Measurements from ENCODE around the gene CTSD.

GRCh38 chr11:1749395-1750351 lies 14.1 kb downstream of the CTSD start:
- TF ChIP-seq CTCF (IDR thresholded peaks at IDR 0.05) = no peak
- no peak for TF ChIP-seq POLR2AphosphoS5 (IDR thresholded peaks at IDR 0.05)
- no peak for TF ChIP-seq POLR2A (IDR thresholded peaks at IDR 0.05)

All from breast epithelium (tissue), 3 donors.